ENCODE data around the gene NYAP2.

Gene NYAP2

DNA sequence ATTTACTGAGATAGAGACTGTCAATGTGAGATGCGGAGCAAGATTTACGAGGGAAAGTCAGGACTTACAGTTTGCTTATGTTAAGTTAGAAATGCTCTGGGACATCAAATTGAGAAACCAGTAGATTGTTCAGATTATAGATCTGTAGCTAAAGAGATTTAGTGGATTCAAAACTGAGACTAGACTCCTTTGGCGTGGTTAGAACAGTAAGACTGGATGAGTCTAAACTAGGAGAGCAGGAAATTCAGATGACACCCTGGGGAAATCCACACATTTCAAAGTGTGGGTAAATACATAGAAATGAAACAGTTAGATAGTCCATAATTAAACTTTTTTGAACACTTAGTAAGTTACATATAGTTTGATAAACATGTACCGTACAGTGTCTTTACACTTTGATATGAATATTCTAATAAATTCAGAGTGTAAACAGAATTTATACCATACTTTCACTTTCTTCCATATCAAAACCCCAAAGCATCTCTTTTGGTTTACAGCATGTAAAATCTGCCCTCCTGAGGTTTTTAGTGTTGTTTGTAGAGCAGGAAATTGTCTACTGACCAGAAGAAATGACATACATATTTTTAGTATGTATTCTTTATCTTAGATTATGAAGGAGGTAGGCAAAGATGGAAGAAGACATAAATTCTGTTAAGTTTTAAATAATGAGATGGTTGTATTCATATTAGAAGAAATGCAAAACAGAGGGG is 231.5 kb downstream of the NYAP2 start:
- no peak for DNase-seq (ENCODE audit: low spot score)

DNA sequence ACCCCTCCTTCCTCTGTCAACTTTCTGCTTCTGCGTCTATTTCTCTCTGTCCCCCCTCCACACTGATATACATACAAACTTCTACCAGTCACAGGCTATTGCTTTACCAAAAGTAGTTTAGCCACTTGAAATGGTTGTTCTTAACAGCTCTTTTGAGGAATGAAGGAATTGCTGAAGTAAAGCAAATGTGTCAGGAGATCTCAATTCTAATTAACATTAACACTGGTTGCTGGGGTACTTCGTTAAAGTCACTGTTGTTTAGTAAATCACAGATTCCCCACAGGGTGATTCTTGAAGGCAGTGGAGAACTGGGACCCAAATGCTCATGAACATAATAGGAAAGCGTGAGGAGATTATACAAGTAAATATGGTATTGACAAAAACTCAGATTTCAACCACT is 232.8 kb downstream of the NYAP2 start:
- no peak for DNase-seq (ENCODE audit: low spot score)

DNA sequence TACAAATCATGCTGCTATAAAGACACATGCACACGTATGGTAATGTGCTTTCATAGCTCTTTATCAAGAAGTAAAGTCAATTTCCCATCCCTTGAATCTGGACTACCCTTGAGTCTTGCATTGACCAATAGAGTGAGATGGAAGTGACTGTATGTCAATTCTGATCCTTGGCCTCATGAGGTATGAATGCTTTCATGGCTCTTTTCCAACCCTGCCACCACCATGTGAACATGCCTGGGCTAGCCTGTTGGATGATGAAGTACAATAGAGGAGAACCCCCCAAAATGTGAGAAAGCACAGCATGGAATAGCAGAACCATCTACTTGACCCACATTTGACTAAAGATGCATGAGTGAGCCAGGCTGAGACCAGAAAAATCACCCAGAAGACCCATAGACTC is 237.0 kb downstream of the NYAP2 start:
- no peak for DNase-seq (ENCODE audit: low spot score)

DNA sequence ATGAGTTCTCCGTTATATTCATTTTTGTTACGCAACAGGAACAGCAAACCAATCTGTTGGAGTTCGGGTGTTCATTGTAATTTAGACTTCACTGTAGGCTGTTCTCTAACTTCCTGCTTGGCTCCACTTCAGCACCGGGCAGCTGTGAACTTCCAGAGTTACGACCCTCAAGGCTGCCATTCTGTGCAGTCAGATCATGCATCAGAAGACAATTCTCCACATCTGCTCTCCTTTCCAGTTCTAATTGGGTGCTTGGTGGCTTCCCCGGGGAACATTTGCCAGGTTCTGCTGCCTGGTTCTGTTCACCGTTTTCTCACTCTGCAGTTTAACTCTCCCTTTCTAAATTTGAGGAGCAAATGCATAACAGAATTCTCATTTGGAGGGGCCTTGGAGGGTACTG is 237.7 kb downstream of the NYAP2 start:
- DNase-seq (ENCODE audit: low spot score), result no peak

DNA sequence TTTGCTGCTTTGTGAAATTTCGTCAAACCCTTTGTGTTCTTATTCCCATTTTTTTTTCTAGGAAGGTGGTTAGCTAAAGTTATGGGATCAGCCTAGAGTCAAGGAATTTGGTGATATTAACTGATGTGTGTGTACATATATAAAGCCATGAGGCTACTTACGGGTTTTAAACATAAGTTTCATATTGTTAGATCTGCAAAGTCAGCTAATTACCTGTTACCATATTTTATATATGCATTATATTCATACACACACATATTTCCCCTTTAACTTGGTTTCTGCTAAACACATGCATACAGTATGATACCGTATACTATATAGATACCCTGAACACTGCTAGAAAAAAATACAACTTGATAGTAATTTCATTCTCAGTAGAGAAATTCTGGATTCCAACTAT is 241.0 kb downstream of the NYAP2 start:
- no peak for DNase-seq (ENCODE audit: low spot score)

DNA sequence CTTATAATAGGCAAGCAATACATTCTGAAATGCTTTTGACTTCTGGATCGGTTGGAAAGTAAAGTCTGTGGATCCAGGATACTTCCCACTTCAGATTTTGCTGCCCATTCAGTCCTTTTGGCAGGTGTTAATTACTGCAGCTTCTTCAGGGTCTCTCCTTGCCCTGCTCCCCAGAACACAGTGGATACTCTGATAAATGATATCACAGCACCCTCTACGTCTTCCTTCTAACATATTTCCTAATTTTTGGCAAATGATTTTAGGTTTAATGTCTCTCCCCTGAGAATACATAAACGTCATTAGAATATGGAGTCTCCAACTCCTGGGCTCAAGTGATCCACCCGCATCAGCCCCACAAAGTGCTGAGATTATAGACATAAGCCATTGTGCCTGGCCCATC is 249.8 kb downstream of the NYAP2 start:
- no peak for DNase-seq (ENCODE audit: low spot score)

DNA sequence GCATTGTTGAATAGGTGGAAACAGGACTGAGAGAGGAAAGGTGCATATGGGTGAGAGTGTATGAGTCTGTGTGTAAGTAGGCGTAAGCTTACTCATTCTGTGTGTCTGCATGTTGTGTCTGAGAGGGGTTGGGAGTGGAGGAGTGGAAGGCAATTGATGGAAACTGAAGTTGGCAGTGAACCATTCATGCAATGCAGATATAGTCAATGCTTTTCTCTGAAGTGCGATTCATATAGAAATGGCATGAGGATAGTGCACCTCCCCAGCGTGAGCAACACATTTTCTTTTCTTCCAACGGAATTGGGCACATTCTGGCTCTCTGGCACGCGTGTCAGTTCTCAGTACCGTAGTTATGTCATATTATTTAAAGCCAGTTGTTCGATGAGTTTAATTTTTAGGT is 250.5 kb downstream of the NYAP2 start:
- no peak for DNase-seq (ENCODE audit: low spot score)

DNA sequence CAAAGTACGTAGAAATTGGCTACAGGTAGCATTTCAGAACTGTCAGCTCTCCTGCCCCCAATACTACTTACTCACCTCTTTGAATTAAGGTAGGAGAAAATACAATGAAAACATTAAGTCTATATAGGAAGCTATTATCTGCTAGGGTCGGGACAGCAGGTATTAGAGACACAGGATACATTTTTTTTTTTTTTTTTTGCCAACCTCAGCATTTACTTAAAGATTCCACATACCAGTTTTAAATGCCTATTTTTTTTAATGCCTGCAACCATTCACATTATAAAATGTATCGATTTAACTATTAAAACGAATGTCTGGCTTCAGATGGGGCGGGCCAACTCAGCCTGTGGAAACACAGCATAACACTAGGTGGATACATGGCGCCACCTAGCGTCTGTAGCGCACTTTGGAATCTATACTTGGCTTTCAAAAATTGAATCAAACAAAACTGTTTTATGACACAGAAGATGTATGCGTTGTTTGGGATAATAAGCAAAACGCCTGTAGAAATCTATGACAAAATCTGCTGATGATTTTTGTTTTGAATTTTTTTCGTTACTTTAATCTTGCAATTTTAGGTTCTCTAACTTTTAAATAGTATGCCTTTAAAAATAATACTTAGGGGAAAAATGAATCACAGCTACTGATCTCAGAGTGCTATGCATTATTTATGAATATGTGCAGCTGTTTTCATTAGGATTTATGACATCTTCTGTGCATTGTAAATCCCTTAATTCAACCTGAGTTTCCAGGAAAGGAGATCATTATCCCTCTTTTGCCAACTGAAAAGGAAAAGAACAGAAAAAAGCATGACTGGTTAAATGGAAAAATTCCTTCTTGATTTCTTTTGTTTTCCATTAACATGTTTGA is 261.0 kb downstream of the NYAP2 start:
- peak; percentile 74 for DNase-seq (ENCODE audit: low spot score)

DNA sequence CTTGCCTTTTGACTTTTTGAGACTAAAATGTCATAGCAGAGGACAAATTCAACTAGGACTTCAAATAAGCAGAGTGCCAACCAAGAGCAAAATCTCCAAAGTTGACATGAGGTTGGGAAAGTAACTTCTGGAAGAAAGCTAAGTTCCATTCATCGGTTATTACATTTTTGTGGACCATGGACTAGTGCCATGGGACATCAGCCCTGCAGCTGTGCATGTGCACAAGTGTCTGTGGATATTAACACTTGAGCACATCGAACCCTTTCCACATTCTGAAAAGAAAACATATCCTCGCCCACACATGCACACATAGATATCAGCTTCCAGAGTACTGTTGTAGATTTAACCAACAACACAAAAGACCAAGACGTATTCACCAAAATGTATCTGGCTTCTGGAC is 262.6 kb downstream of the NYAP2 start:
- no peak for DNase-seq (ENCODE audit: low spot score)

DNA sequence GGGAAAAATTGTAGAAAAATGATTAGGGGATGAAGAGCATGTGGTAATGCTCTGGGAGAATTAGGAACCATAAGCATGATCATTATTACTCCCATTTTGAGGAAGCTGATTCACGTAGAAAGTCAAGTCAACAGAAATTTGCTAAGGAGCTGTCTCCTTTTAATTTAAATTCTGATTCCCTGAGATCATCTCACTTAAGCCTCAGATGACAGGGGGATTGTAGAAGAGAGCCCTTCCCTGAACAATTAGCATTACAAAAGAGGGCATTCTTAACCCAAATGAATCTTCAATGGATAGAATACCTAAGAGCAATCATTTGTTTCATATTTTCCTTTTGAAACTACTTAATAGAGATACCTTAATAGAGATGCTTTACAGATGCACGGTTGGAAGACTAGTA is 267.9 kb downstream of the NYAP2 start:
- DNase-seq (ENCODE audit: low spot score), result no peak

DNA sequence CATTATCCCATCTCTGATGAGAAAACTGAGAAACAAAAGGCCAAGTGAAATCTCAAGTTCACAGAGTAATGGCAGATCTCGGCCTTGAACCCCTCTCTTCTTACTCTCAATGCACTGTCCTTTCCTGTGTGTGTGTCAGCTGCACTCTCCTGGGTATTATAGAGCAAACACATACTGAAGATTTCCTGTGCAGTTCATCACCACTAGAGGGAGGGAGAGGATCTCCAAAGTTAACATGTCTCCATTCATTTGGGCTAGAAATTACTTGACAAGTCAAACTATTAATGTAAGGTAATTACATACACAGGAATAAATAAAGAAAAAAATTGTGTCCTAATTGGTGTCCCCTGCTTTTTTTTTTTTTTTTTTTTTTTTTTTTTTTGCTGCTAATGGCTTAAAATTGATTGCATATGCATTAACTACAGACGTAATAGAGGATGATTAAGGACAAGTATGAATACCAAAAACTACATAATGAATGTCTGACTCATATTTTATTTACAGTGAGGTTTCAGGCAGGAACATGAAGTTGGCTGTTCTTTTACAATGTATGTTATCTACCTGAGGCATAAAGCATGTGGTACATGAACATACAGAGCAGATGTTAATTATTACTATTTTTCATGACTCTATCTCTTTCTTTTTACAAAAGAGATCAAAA is 269.2 kb downstream of the NYAP2 start:
- DNase-seq (ENCODE audit: low spot score), result peak; percentile 64

DNA sequence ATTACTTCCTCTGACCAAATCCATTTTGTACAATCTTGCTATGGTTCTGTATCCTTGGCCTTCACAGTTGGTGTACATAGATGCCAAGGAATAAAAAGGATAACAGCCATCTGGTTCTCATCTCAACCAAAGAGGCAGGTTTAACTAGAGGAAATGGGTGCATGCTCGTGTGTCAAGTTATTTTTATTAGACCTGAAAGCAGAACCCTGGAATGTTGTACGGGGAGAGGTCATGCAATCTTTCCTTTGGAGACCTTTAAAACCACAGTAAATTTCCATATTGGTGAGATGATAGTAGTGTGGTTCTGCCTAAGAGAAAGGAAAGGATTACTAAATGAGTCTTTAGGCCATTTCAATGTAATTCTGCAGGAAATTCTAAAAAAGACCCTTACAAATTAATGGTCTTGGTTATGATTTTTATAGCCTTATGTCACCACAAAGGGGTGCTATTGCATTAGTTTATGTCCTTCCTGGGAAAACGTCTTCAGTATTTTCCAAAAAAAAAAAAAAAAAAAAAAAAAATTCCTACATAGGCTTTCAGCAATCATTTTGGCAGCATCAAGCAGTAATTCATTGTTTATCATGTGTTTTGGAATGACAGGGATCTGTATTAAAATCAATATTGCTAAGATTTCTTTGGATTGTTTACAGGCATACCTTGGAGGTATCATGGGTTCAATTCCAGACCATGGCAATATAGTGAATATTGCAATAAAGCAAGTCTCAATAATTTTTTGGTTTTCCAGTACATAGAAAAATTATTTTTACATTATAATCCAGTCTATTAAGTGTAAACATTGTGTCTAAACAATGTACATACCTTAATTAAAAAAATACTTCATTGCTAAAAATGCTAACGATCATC is 270.8 kb downstream of the NYAP2 start:
- peak; percentile 42 for DNase-seq (ENCODE audit: low spot score)

DNA sequence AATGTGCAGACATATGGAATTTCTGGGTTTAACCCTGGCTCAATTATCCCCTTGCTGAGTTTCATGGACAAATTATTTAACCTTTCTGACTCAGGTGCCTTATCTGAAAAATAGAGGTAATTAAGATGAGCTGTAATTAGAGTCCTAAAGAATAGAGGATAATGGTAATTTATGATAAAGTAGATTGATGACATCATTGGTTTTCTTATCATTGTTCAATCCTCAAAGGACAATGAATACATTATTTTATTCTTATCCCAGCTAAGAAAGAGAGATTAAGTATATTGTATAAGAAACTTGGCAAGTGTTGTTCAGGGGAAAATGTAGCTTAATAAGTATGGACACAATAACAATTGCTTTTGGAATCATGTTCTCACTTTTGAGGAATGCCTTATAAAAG is 279.3 kb downstream of the NYAP2 start:
- DNase-seq (ENCODE audit: low spot score), result no peak

DNA sequence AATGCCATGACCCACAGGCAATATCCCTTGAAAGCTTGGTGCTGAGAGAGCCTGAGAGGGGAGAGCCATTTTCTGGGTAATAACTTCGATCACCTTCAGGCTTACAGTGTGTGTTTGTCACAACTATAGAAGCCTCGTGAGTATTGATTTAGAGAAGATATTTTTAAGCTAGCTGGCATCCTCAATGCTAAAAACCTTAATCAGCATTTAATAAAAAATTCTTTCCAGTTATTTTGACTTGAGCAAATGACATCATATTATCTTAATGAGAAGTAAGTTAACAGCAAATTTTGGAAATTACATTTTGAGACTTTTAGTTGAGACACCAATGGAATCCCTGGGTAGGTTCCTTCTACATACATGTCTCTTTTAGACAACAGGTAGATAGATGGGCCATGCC is 283.7 kb downstream of the NYAP2 start:
- DNase-seq (ENCODE audit: low spot score), result no peak

DNA sequence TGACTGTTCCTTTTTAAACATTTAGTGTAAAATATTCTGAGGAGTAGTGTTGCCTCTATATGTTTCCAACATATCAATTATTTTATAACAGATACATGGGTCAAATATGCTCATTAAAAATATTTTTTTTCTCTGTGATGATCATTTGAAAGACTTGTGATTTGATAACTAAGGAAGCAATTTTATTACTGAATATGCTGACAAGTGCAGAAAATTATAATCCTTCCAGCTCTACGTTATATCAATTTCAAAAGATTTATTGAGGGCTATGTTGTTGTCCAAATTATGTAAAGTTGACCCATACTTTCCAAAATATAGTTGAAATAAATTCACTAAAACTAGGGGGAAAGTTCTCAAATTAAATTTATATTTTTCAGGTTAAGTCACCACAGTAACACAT is 290.6 kb downstream of the NYAP2 start:
- no peak for DNase-seq (ENCODE audit: low spot score)

DNA sequence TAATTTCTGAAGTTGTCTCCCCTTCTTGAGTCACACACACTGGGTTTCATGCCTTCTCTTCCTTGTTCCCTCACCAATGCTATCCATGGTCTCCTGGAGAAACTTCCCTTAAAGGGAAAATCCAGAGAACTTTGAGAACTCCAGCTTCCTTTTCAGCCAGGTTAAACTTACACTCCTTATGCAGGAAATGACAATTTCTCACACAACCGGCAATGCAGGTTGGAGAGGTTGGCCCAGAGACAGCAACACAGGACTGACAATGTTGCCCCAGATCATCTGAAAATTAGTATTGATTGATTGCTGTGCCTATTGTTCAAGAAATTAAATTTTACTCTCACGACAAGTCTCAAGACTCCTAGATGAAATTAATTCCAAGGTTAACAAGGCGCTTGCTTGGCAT is 292.2 kb downstream of the NYAP2 start:
- DNase-seq (ENCODE audit: low spot score), result no peak

DNA sequence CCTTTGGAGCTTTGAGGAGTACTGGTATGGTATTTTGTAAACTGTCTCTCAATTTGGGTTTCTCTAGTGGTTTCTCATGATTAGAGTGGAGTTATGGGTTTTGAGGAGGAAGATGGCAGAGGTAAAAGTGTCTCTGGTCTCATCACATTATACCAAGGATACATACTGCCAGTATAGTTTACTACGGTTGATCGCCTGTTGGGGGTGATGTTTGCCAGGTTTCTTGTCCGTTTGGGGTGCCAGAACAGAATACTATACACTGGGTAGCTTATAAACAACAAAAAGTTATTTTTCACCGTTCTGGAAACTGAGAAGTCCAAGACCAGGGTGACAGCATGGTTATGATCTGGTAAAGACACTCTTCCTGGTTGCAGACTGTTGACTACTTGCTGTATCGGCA is 293.7 kb downstream of the NYAP2 start:
- no peak for DNase-seq (ENCODE audit: low spot score)

DNA sequence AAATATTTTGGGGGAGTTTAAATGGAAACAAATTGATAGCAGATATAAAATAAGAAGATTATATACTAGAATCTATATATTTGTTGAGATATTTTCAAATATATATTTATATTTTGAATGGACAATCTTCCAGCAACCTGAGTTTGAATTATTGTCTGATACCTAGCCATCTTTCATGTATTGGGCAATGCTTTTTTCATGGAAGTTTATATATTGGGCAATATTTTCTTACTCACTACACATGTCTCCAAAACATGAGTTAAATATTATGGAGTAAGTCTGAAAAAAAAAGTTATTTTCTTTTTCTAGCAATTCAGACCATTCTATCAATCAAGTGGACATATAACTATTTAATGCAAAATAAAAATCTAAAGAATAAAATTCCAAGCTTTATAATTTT is 295.2 kb downstream of the NYAP2 start:
- DNase-seq (ENCODE audit: low spot score), result no peak

DNA sequence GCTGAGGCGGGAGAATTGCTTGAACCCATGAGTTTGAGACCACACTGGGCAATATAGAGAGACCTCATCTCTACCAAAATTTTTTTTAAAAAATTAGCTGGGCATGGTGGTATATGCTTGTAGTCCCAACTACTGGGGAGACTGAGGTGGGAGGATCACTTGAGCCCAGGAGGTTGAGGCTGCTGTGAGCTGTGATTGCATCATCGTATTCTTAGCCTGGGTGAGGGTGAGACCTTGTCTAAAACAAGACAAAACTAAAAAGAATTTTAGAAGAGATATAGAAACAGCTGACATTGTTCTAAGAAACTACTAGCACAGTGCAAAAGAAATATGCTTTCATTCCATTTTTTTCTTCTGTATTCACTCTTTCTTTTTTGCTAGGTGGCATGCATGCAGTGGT is 298.4 kb downstream of the NYAP2 start:
- no peak for DNase-seq (ENCODE audit: low spot score)

All from COLO829 (cell line).